ENCODE data around the gene RNF125. TPM values are rescaled to one million over a fixed set of nuclear protein-coding genes. Genes with fewer than 3 reads are reported as not detected.

Gene RNF125
- total and polyA plus RNA-seq, 10 of the 15 experiments (the other 5 are each of a cell fraction or from before 2014, with no cell fraction given): 0.79 to 3.9 (median 2.9) TPM

- no peak for TF ChIP-seq ZBTB33 (IDR thresholded peaks at IDR 0.05)
- no peak for TF ChIP-seq CEBPZ (IDR thresholded peaks at IDR 0.05; ENCODE audit: low read depth, low read length)
- TF ChIP-seq TCF3 (IDR thresholded peaks at IDR 0.05; ENCODE audit: borderline replicate concordance, insufficient read depth, low read depth, low read length): peak; percentile 92
- no peak for TF ChIP-seq MYB (IDR thresholded peaks at IDR 0.05; ENCODE audit: borderline replicate concordance, low read depth, low read length)
- no peak for TF ChIP-seq SKIL (IDR thresholded peaks at IDR 0.05; ENCODE audit: low read depth, poor library complexity, severe bottlenecking)
- peak; percentile 62 for TF ChIP-seq RUNX3 (IDR thresholded peaks at IDR 0.05; ENCODE audit: low read length)
- TF ChIP-seq PKNOX1 (IDR thresholded peaks at IDR 0.05): no peak
- TF ChIP-seq ZNF207 (IDR thresholded peaks at IDR 0.05; ENCODE audit: borderline replicate concordance): 0 out of 2 replicates have a peak, but pooled peaks have one; percentile 60
- TF ChIP-seq NFXL1 (IDR thresholded peaks at IDR 0.05; ENCODE audit: borderline replicate concordance): no peak
- peak; percentile 53; the same call in 1 of the 2 replicates for TF ChIP-seq MXI1 (IDR thresholded peaks at IDR 0.05; ENCODE audit: low read depth, low read length)
- no peak for TF ChIP-seq BRCA1 (IDR thresholded peaks at IDR 0.05; ENCODE audit: low read depth, low read length)
- peak; percentile 76 for TF ChIP-seq BACH1 (IDR thresholded peaks at IDR 0.05; ENCODE audit: borderline replicate concordance)
- TF ChIP-seq ETV6 (conservative IDR thresholded peaks at IDR 0.05 in 1 of 2, IDR thresholded peaks at IDR 0.05 in 1 of 2; ENCODE audit: borderline replicate concordance in 1 of 2, low read depth in 1 of 2): no peak
- peak; percentile 49; the same call in 1 of the 2 replicates for TF ChIP-seq RFX5 (IDR thresholded peaks at IDR 0.05; ENCODE audit: low read depth, low read length)
- TF ChIP-seq NR2C1 (IDR thresholded peaks at IDR 0.05): no peak
- TF ChIP-seq ATF7 (IDR thresholded peaks at IDR 0.05; ENCODE audit: low read depth): peak; percentile 50; the same call in 1 of the 2 replicates
- no peak for TF ChIP-seq ZNF622 (IDR thresholded peaks at IDR 0.05)
Observed at GRCh38 chr18:32091724-32092421, 73.2 kb downstream of the RNF125 start, which contains the start of gene RNF138 (continued).

Measured in GM12878 (cell line).